Measurements from ENCODE around the gene TRAF2. TPM values are rescaled to one million over a fixed set of nuclear protein-coding genes. Genes with fewer than 3 reads are reported as not detected.

Gene TRAF2
- total RNA-seq, 2 experiments from 2014 or later = 10.6 to 11.6 TPM

DNA sequence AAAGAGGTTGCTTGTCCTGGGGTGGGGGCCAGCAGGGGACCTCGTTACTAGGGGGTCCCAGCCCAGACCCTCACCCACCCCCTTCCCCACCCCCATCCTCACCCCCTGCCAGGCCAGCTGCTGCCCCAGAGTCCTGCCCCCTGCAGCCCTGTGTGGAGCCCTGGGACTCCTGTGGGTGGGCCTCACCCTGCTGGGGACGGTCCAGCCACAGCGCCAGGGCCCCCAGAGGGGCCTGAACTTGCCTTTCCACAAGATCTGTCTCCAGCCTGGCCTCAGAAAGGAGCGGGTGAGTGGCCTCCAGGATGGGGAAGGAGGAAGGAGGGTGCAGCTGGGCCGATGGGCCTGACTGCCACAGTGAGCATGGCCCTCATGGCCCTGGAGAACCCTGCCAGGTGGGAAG is 83.5 kb downstream of the TRAF2 start:
- POLR2A ChIA-PET = no interaction called here
- H3K4me1 ChIP-seq (ENCODE audit: insufficient read depth, low read length) = peaks cover 42% of the 10 kb centered on the region
- Mint-ChIP-seq H3K36me3 (ENCODE audit: low read depth) (no peaks in the 10 kb centered on the region), H3K4me1 (ENCODE audit: low read depth) (peaks cover 14% of the 10 kb centered on the region), H3K27me3 (no peaks in the 10 kb centered on the region), H3K9me3 (no peaks in the 10 kb centered on the region), H3K27ac (no peak overlapping the region), H3K4me3 (no peak overlapping the region)
- no peak for DNase-seq
- H3K4me3 ChIP-seq (ENCODE audit: low read length) = no peak overlapping the region
- no peaks in the 10 kb centered on the region for H3K9me3 ChIP-seq (ENCODE audit: control insufficient read depth in 1 of 2, insufficient read depth in 1 of 2, low read length in 2 of 2)
- CTCF ChIA-PET = no interaction called here
- no peak for ATAC-seq (ENCODE audit: poor library complexity)
- no peak overlapping the region for H3K27ac ChIP-seq (ENCODE audit: low read depth in 1 of 2, low read length in 2 of 2)
- intact Hi-C loops (cut with DNase I, micrococcal nuclease) = no loop called here
- TF ChIP-seq, protein P1, sequence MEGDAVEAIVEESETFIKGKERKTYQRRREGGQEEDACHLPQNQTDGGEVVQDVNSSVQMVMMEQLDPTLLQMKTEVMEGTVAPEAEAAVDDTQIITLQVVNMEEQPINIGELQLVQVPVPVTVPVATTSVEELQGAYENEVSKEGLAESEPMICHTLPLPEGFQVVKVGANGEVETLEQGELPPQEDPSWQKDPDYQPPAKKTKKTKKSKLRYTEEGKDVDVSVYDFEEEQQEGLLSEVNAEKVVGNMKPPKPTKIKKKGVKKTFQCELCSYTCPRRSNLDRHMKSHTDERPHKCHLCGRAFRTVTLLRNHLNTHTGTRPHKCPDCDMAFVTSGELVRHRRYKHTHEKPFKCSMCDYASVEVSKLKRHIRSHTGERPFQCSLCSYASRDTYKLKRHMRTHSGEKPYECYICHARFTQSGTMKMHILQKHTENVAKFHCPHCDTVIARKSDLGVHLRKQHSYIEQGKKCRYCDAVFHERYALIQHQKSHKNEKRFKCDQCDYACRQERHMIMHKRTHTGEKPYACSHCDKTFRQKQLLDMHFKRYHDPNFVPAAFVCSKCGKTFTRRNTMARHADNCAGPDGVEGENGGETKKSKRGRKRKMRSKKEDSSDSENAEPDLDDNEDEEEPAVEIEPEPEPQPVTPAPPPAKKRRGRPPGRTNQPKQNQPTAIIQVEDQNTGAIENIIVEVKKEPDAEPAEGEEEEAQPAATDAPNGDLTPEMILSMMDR (IDR thresholded peaks at IDR 0.05) = no peak
- no peaks in the 10 kb centered on the region for H3K36me3 ChIP-seq (ENCODE audit: insufficient read depth, low read length)
- H3K27me3 ChIP-seq (ENCODE audit: control insufficient read depth in 1 of 2, insufficient read depth in 2 of 2, low read length in 2 of 2) = no peaks in the 10 kb centered on the region

DNA sequence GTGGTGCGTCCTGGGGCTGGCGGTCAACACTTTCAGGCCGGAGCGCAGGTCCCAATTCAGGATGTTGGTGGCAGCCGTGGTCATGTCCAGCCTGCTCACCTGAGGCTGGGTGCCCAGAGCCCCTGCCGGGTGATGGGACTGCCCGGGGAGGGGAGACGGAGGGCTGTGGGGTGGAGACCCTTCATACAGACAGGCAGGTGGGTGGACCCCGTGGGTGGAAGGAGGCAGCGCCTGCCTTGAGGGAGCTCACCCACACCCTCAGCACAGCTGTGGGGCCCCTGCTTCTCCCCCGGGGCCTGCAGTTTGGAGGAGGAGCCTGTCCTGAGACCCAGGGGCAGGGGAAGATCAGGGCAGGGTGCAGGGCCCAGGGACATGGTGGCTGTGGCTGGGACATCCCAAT is 84.0 kb downstream of the TRAF2 start:
- TF ChIP-seq, protein P1 (IDR thresholded peaks at IDR 0.05) = no peak
- peaks cover 18% of the 10 kb centered on the region for H3K4me1 Mint-ChIP-seq (ENCODE audit: low read depth)
- Histone ChIP-seq H3K4me3 (ENCODE audit: low read length) (no peak overlapping the region), H3K4me1 (ENCODE audit: insufficient read depth, low read length) (peaks cover 42% of the 10 kb centered on the region), H3K27me3 (ENCODE audit: control insufficient read depth in 1 of 2, insufficient read depth in 2 of 2, low read length in 2 of 2) (no peaks in the 10 kb centered on the region), H3K36me3 (ENCODE audit: insufficient read depth, low read length) (no peaks in the 10 kb centered on the region), H3K27ac (ENCODE audit: low read depth in 1 of 2, low read length in 2 of 2) (no peak overlapping the region), H3K9me3 (ENCODE audit: control insufficient read depth in 1 of 2, insufficient read depth in 1 of 2, low read length in 2 of 2) (no peaks in the 10 kb centered on the region)
- no peak overlapping the region for H3K27ac Mint-ChIP-seq
- ATAC-seq (ENCODE audit: poor library complexity) = no peak
- no peaks in the 10 kb centered on the region for H3K9me3 Mint-ChIP-seq
- H3K4me3 Mint-ChIP-seq = no peak overlapping the region
- intact Hi-C loops (cut with DNase I, micrococcal nuclease) = no loop called here
- CTCF ChIA-PET = no interaction called here
- H3K36me3 Mint-ChIP-seq (ENCODE audit: low read depth) = no peaks in the 10 kb centered on the region
- no peak for DNase-seq
- POLR2A ChIA-PET = no interaction called here
- no peaks in the 10 kb centered on the region for H3K27me3 Mint-ChIP-seq

DNA sequence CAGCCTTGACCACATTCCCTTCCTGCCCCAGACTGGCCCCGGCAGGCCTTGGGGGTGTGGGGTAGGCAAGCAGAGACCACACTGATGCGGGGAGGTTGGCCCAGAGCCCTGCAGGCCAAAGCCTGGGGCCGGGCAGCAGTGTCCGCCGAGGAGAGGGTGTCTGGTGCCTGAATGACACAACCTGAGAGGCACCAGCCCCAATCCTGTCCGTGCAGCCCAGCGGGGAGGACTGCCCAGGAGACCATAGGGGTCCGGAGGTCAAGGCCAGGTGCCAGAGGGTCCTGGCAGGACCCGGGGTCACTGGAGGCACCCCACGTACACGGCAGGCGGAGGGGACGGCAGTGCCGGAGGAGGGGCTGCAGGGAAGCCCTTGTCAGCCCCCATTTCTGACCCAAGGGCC is 85.4 kb downstream of the TRAF2 start:
- ChIA-PET POLR2A (no interaction called here), CTCF (no interaction called here)
- no peak overlapping the region for H3K27ac ChIP-seq (ENCODE audit: low read depth in 1 of 2, low read length in 2 of 2)
- H3K4me1 ChIP-seq (ENCODE audit: insufficient read depth, low read length) = peaks cover 43% of the 10 kb centered on the region
- DNase-seq (no peak), ATAC-seq (ENCODE audit: poor library complexity) (no peak)
- intact Hi-C loops (cut with DNase I, micrococcal nuclease) = no loop called here
- Mint-ChIP-seq H3K4me1 (ENCODE audit: low read depth) (peaks cover 20% of the 10 kb centered on the region), H3K9me3 (no peaks in the 10 kb centered on the region), H3K27me3 (no peaks in the 10 kb centered on the region), H3K36me3 (ENCODE audit: low read depth) (no peaks in the 10 kb centered on the region), H3K4me3 (no peak overlapping the region), H3K27ac (no peak overlapping the region)
- H3K36me3 ChIP-seq (ENCODE audit: insufficient read depth, low read length) = no peaks in the 10 kb centered on the region
- no peaks in the 10 kb centered on the region for H3K9me3 ChIP-seq (ENCODE audit: control insufficient read depth in 1 of 2, insufficient read depth in 1 of 2, low read length in 2 of 2)
- H3K27me3 ChIP-seq (ENCODE audit: control insufficient read depth in 1 of 2, insufficient read depth in 2 of 2, low read length in 2 of 2) = no peaks in the 10 kb centered on the region
- H3K4me3 ChIP-seq (ENCODE audit: low read length) = no peak overlapping the region
- TF ChIP-seq, protein P1 (IDR thresholded peaks at IDR 0.05) = no peak

All from CD4-positive, alpha-beta T cell (primary cell).